HepG2 (cell line): Measurements from ENCODE around the gene RPL3. TPM values are rescaled to one million over a fixed set of nuclear protein-coding genes. Genes with fewer than 3 reads are reported as not detected.

Experiments used
- ATF1 ChIP-seq: IDR thresholded peaks from 2 replicates; pipeline ENCODE4 v1.6.1; 2016; ENCODE audit warnings: mild to moderate bottlenecking, control low read depth
- ATF7 ChIP-seq, 2 experiments: fragments of 450-650 bp in 1 of 2; sonication (generic) in 1 of 2; formaldehyde crosslinking in 1 of 2; IDR thresholded peaks; 2 replicates each; pipeline versions ENCODE4 v1.4.0 to v1.6.1; 2016 to 2020; ENCODE audit warnings: antibody characterized with exemption in 1 of 2, mild to moderate bottlenecking in 1 of 2, missing genetic modification reagents in 1 of 2
- BRCA1 ChIP-seq: sonication (generic); formaldehyde crosslinking; IDR thresholded peaks from 2 replicates; pipeline ENCODE4 v1.4.0; 2020; ENCODE audit warnings: missing genetic modification reagents
- CEBPG ChIP-seq: IDR thresholded peaks from 2 replicates; pipeline ENCODE4 v1.6.1; 2016
- CHD2 ChIP-seq: IDR thresholded peaks from 2 replicates; pipeline ENCODE4 v1.6.1; 2011; ENCODE audit warnings: low read depth, low read length, improper control_type of control experiment
- DMAP1 ChIP-seq: IDR thresholded peaks from 2 replicates; pipeline ENCODE4 v1.6.1; 2016
- ELF4 ChIP-seq: sonication (generic); formaldehyde crosslinking; IDR thresholded peaks from 2 replicates; pipeline ENCODE4 v1.5.0; 2020; ENCODE audit warnings: missing genetic modification reagents, mild to moderate bottlenecking, moderate library complexity, borderline replicate concordance
- FOXC1 ChIP-seq: sonication (generic); formaldehyde crosslinking; IDR thresholded peaks from 2 replicates; pipeline ENCODE4 v1.8.0; 2022; ENCODE audit warnings: mild to moderate bottlenecking, missing genetic modification reagents, borderline replicate concordance
- FOXP1 ChIP-seq, 2 experiments: fragments of 450-650 bp in 1 of 2; IDR thresholded peaks; 2 replicates each; pipeline ENCODE4 v1.6.1; 2017 to 2018; ENCODE audit warnings: antibody characterized with exemption in 1 of 2
- GMEB1 ChIP-seq: sonication (generic); formaldehyde crosslinking; IDR thresholded peaks from 2 replicates; pipeline ENCODE4 v1.5.1; 2020; ENCODE audit warnings: missing genetic modification reagents, mild to moderate bottlenecking, borderline replicate concordance
- GPN1 ChIP-seq: sonication (generic); formaldehyde crosslinking; IDR thresholded peaks from 2 replicates; pipeline ENCODE4 v1.5.1; 2020; ENCODE audit warnings: missing genetic modification reagents, borderline replicate concordance
- HDAC1 ChIP-seq: sonication (generic); formaldehyde crosslinking; IDR thresholded peaks from 2 replicates; pipeline ENCODE4 v1.5.1; 2020; ENCODE audit warnings: mild to moderate bottlenecking, missing genetic modification reagents
- HMG20A ChIP-seq: IDR thresholded peaks from 2 replicates; pipeline ENCODE4 v1.6.1; 2016; ENCODE audit warnings: borderline replicate concordance
- KMT2B ChIP-seq: IDR thresholded peaks from 2 replicates; pipeline ENCODE4 v1.6.1; 2016; ENCODE audit warnings: missing genetic modification reagents, missing compliant biosample characterization
- MIER2 ChIP-seq: IDR thresholded peaks from 2 replicates; pipeline ENCODE4 v1.6.1; 2016; ENCODE audit warnings: missing biosample characterization, missing genetic modification reagents
- MXD4 ChIP-seq: IDR thresholded peaks from 2 replicates; pipeline ENCODE4 v1.6.1; 2016; ENCODE audit warnings: mild to moderate bottlenecking, missing biosample characterization, missing genetic modification reagents
- NFE2L1 ChIP-seq: sonication (generic); formaldehyde crosslinking; IDR thresholded peaks from 2 replicates; pipeline ENCODE4 v1.4.0; 2020; ENCODE audit warnings: missing genetic modification reagents, mild to moderate bottlenecking, borderline replicate concordance
- NR2C2 ChIP-seq: sonication (generic); formaldehyde crosslinking; IDR thresholded peaks from 2 replicates; pipeline ENCODE4 v1.4.0; 2020; ENCODE audit warnings: missing genetic modification reagents, mild to moderate bottlenecking, moderate library complexity, borderline replicate concordance
- RFX5 ChIP-seq: IDR thresholded peaks from 2 replicates; pipeline ENCODE4 v1.6.1; 2011; ENCODE audit warnings: low read depth, low read length, improper control_type of control experiment
- SCMH1 ChIP-seq: sonication (generic); formaldehyde crosslinking; IDR thresholded peaks from 2 replicates; pipeline ENCODE4 v1.9.0; 2021; ENCODE audit warnings: missing genetic modification reagents, mild to moderate bottlenecking, borderline replicate concordance
- SMAD3 ChIP-seq: sonication (generic); formaldehyde crosslinking; IDR thresholded peaks from 2 replicates; pipeline ENCODE4 v1.4.0; 2020; ENCODE audit warnings: missing genetic modification reagents
- SMYD3 ChIP-seq: sonication (generic); formaldehyde crosslinking; IDR thresholded peaks from 2 replicates; pipeline ENCODE4 v1.8.1; 2023; ENCODE audit warnings: mild to moderate bottlenecking, missing genetic modification reagents
- ZBTB26 ChIP-seq: IDR thresholded peaks from 2 replicates; pipeline ENCODE4 v1.6.1; 2016; ENCODE audit warnings: missing compliant biosample characterization, missing genetic modification reagents, borderline replicate concordance
- ZMAT3 ChIP-seq: sonication (generic); formaldehyde crosslinking; conservative IDR thresholded peaks from 2 replicates; pipeline ENCODE4 v1.7.0; 2021; ENCODE audit warnings: missing genetic modification reagents
- ZNF34 ChIP-seq: sonication (generic); formaldehyde crosslinking; IDR thresholded peaks from 2 replicates; pipeline ENCODE4 v1.4.0; 2020; ENCODE audit warnings: mild to moderate bottlenecking, missing genetic modification reagents, borderline replicate concordance
- ZNF614 ChIP-seq: IDR thresholded peaks from 2 replicates; pipeline ENCODE4 v1.6.1; 2018; ENCODE audit warnings: missing biosample characterization, missing genetic modification reagents, inconsistent platforms, borderline replicate concordance
- ZNF75D ChIP-seq: sonication (generic); formaldehyde crosslinking; IDR thresholded peaks from 2 replicates; pipeline ENCODE4 v1.8.1; 2023; ENCODE audit warnings: missing genetic modification reagents, mild to moderate bottlenecking, borderline replicate concordance
- ZNF761 ChIP-seq: sonication (generic); formaldehyde crosslinking; conservative IDR thresholded peaks from 2 replicates; pipeline ENCODE4 v1.4.0; 2020; ENCODE audit warnings: mild to moderate bottlenecking, missing genetic modification reagents
- ZSCAN25 ChIP-seq: sonication (generic); formaldehyde crosslinking; IDR thresholded peaks from 2 replicates; pipeline ENCODE4 v1.8.0; 2022; ENCODE audit warnings: mild to moderate bottlenecking, missing genetic modification reagents
- ZSCAN31 ChIP-seq: sonication (generic); formaldehyde crosslinking; IDR thresholded peaks from 2 replicates; pipeline ENCODE4 v1.5.0; 2020; ENCODE audit warnings: low read depth, mild to moderate bottlenecking, missing genetic modification reagents
- polyA plus RNA-seq, 8 experiments: library from polyadenylated mRNA; depleted of rRNA in 3 of 8; stranded (reverse) in 7 of 8; unstranded in 1 of 8; fragments of >200 nt; fragmentation: Illumina TruSeq in 4 of 8; extraction: Trizol in 4 of 8; gene quantifications; 2 replicates each; pipeline versions ENCODE4 v1.2.1 to v1.2.3, GENCODE V29; 2011 to 2016; ENCODE audit warnings: low read depth in 4 of 8, missing spikeins in 1 of 8, mixed read lengths in 1 of 8; ENCODE audit not compliant: insufficient read depth in 1 of 8
- total RNA-seq, 5 experiments: library from RNA; depleted of rRNA; stranded (reverse); fragments of >200 nt; fragmentation: Illumina TruSeq; extraction: Trizol; gene quantifications; 2 replicates each; pipeline ENCODE4 v1.2.3, GENCODE V29; 2016; ENCODE audit warnings: low read depth in 1 of 5

The RPL3 gene
- total and polyA plus RNA-seq, 2 of the 13 experiments (the other 11 are each of a cell fraction or from before 2014, with no cell fraction given) = 1,051 to 3,279 TPM

- TF ChIP-seq MXD4 (CRISPR knock-in tag) (peak; percentile 48; the same call in 1 of the 2 replicates), KMT2B (CRISPR knock-in tag) (peak; percentile 62; the same call in 1 of the 2 replicates), ZMAT3 (peak; percentile 86), ATF7 (IDR thresholded peaks at IDR 0.05) (no peak), ATF7 (CRISPR knock-in tag; IDR thresholded peaks at IDR 0.05) (peak; percentile 86), FOXP1 (IDR thresholded peaks at IDR 0.05) (no peak), FOXP1 (CRISPR knock-in tag; IDR thresholded peaks at IDR 0.05) (peak; percentile 35; the same call in 1 of the 2 replicates), ZBTB26 (CRISPR knock-in tag) (peak; percentile 83; the same call in 1 of the 2 replicates), HMG20A (CRISPR knock-in tag) (peak; percentile 78; the same call in 1 of the 2 replicates), GMEB1 (peak; percentile 45), NFE2L1 (peak; percentile 84; the same call in 1 of the 2 replicates), NR2C2 (CRISPR knock-in tag) (peak; percentile 79), FOXC1 (CRISPR knock-in tag) (no peak), SMYD3 (CRISPR knock-in tag) (no peak), ZNF75D (CRISPR knock-in tag) (no peak), SCMH1 (no peak), ZNF761 (CRISPR knock-in tag) (no peak), RFX5 (no peak), BRCA1 (CRISPR knock-in tag) (0 out of 2 replicates have a peak, but pooled peaks have one; percentile 83), HDAC1 (CRISPR knock-in tag) (peak; percentile 98), CHD2 (no peak), ZSCAN25 (CRISPR knock-in tag) (peak; percentile 96), ZSCAN31 (CRISPR knock-in tag) (0 out of 2 replicates have a peak, but pooled peaks have one; percentile 37), ZNF34 (no peak), GPN1 (CRISPR knock-in tag) (no peak), ATF1 (CRISPR knock-in tag) (no peak), SMAD3 (CRISPR knock-in tag) (peak; percentile 17; the same call in 1 of the 2 replicates), DMAP1 (CRISPR knock-in tag) (no peak), ELF4 (CRISPR knock-in tag) (no peak), MIER2 (CRISPR knock-in tag) (peak; percentile 24; the same call in 1 of the 2 replicates), ZNF614 (peak; percentile 42; the same call in 1 of the 2 replicates), CEBPG (CRISPR knock-in tag) (0 out of 2 replicates have a peak, but pooled peaks have one; percentile 20)
These were observed 35.9 kb downstream of the RPL3 start (continued) for GRCh38 chr22:39283322-39284141.
